Cortex of kidney (tissue), 1 donor: ENCODE measurements around the gene PARP6.

ENCODE experiments used
- DNase-seq: peaks from one replicate; lab custom pipeline; 2025; lab: John Stamatoyannopoulos, UW

The PARP6 gene

GRCh38 chr15:72272213-72272996 lies at the start of gene PARP6:
Gene PARP6, minus strand, starts transcription at chr15:72272554. Its CDS starts 5,077 bp downstream, at chr15:72267477.
- DNase-seq = peak; percentile 88

GRCh38 chr15:72319985-72320671 lies 47.8 kb upstream of the PARP6 start, which contains the start of gene CELF6:
Gene CELF6, minus strand, starts transcription at chr15:72320157. Its CDS starts 283 bp downstream, at chr15:72319874.
- DNase-seq = peak; percentile 22

GRCh38 chr15:72319360-72319984 lies 47.1 kb upstream of the PARP6 start:
- DNase-seq = no peak

- no peak for DNase-seq
Observed at GRCh38 chr15:72318408-72318942, 46.1 kb upstream of the PARP6 start.

GRCh38 chr15:72315706-72316370 lies 43.5 kb upstream of the PARP6 start:
- DNase-seq = no peak

GRCh38 chr15:72313881-72314280 lies 41.5 kb upstream of the PARP6 start:
- no peak for DNase-seq

- DNase-seq = no peak
Observed at GRCh38 chr15:72313448-72313840, 41.1 kb upstream of the PARP6 start.

- no peak for DNase-seq
Observed at GRCh38 chr15:72312605-72313447, 40.5 kb upstream of the PARP6 start.

GRCh38 chr15:72307026-72307425 lies 34.7 kb upstream of the PARP6 start:
- no peak for DNase-seq

GRCh38 chr15:72306211-72306785 lies 33.9 kb upstream of the PARP6 start:
- no peak for DNase-seq

GRCh38 chr15:72304596-72304995 lies 32.2 kb upstream of the PARP6 start:
- no peak for DNase-seq

GRCh38 chr15:72302955-72303354 lies 30.6 kb upstream of the PARP6 start:
- DNase-seq = no peak

- no peak for DNase-seq
Observed at GRCh38 chr15:72289597-72290325, 17.4 kb upstream of the PARP6 start.

- no peak for DNase-seq
Observed at GRCh38 chr15:72288796-72289596, 16.6 kb upstream of the PARP6 start.

- DNase-seq = no peak
Observed at GRCh38 chr15:72285927-72286516, 13.7 kb upstream of the PARP6 start.

GRCh38 chr15:72285402-72285801 lies 13.0 kb upstream of the PARP6 start:
- DNase-seq = no peak

- no peak for DNase-seq
Observed at GRCh38 chr15:72284781-72285180, 12.4 kb upstream of the PARP6 start.

- DNase-seq = no peak
Observed at GRCh38 chr15:72281713-72282112, 9.4 kb upstream of the PARP6 start.

GRCh38 chr15:72280751-72281150 lies 8.4 kb upstream of the PARP6 start:
- no peak for DNase-seq
